Measurements from ENCODE around the gene HES7.

HES7 gene

GRCh38 chr17:8146381-8147140, 22.7 kb upstream of the HES7 start:
- TF ChIP-seq CTCF (IDR thresholded peaks at IDR 0.05; ENCODE audit: low read depth, low read length): no peak
- no peak overlapping the region for H3K4me3 ChIP-seq (ENCODE audit: low read depth, low read length)
- peaks cover 66% of the 10 kb centered on the region for H3K36me3 ChIP-seq
- no peak overlapping the region for H3K27ac ChIP-seq
- no peaks in the 10 kb centered on the region for H3K27me3 ChIP-seq (ENCODE audit: insufficient read depth, low read depth, severe bottlenecking)
- no peaks in the 10 kb centered on the region for H3K9me3 ChIP-seq (ENCODE audit: severe bottlenecking)
- no peak for DNase-seq

GRCh38 chr17:8145811-8146210, 21.9 kb upstream of the HES7 start:
- TF ChIP-seq CTCF (IDR thresholded peaks at IDR 0.05; ENCODE audit: low read depth, low read length): no peak
- DNase-seq: no peak
- no peaks in the 10 kb centered on the region for H3K9me3 ChIP-seq (ENCODE audit: severe bottlenecking)
- no peak overlapping the region for H3K4me3 ChIP-seq (ENCODE audit: low read depth, low read length)
- no peaks in the 10 kb centered on the region for H3K27me3 ChIP-seq (ENCODE audit: insufficient read depth, low read depth, severe bottlenecking)
- peaks cover 72% of the 10 kb centered on the region for H3K36me3 ChIP-seq
- H3K27ac ChIP-seq: no peak overlapping the region

- H3K4me3 ChIP-seq (ENCODE audit: low read depth, low read length): no peak overlapping the region
- no peak for TF ChIP-seq CTCF (IDR thresholded peaks at IDR 0.05; ENCODE audit: low read depth, low read length)
- H3K27me3 ChIP-seq (ENCODE audit: insufficient read depth, low read depth, severe bottlenecking): no peaks in the 10 kb centered on the region
- H3K27ac ChIP-seq: no peak overlapping the region
- no peak for DNase-seq
- no peaks in the 10 kb centered on the region for H3K9me3 ChIP-seq (ENCODE audit: severe bottlenecking)
- peaks cover 73% of the 10 kb centered on the region for H3K36me3 ChIP-seq
Observed at GRCh38 chr17:8144401-8145231, 20.7 kb upstream of the HES7 start.

GRCh38 chr17:8143581-8144400, 19.9 kb upstream of the HES7 start:
- no peak overlapping the region for H3K27ac ChIP-seq
- no peak overlapping the region for H3K4me3 ChIP-seq (ENCODE audit: low read depth, low read length)
- TF ChIP-seq CTCF (IDR thresholded peaks at IDR 0.05; ENCODE audit: low read depth, low read length): no peak
- DNase-seq: no peak
- H3K36me3 ChIP-seq: peaks cover 69% of the 10 kb centered on the region
- H3K27me3 ChIP-seq (ENCODE audit: insufficient read depth, low read depth, severe bottlenecking): no peaks in the 10 kb centered on the region
- H3K9me3 ChIP-seq (ENCODE audit: severe bottlenecking): no peaks in the 10 kb centered on the region

GRCh38 chr17:8142887-8143580, 19.1 kb upstream of the HES7 start:
- TF ChIP-seq CTCF (IDR thresholded peaks at IDR 0.05; ENCODE audit: low read depth, low read length): no peak
- H3K27ac ChIP-seq: no peak overlapping the region
- H3K4me3 ChIP-seq (ENCODE audit: low read depth, low read length): no peak overlapping the region
- no peaks in the 10 kb centered on the region for H3K9me3 ChIP-seq (ENCODE audit: severe bottlenecking)
- peaks cover 61% of the 10 kb centered on the region for H3K36me3 ChIP-seq
- no peak for DNase-seq
- no peaks in the 10 kb centered on the region for H3K27me3 ChIP-seq (ENCODE audit: insufficient read depth, low read depth, severe bottlenecking)
